H1 (cell line): ENCODE data around the gene PRDM5. TPM values are rescaled to one million over a fixed set of nuclear protein-coding genes. Genes with fewer than 3 reads are reported as not detected.

Experiments used
- CTCF ChIA-PET: fragments of 300-600 bp; sonication (Branson Sonifier 250); formaldehyde crosslinking; loops from one replicate; lab custom pipeline; 2021; ENCODE audit not compliant: partially characterized antibody; lab: Charles Lee
- POLR2A ChIA-PET: fragments of 300-600 bp; sonication (Branson Sonifier 250); formaldehyde crosslinking; loops from one replicate; lab custom pipeline; 2021; ENCODE audit warnings: inconsistent platforms; ENCODE audit not compliant: partially characterized antibody; lab: Charles Lee
- DNase-seq, 2 experiments: peaks; one replicate each; pipeline versions ENCODE4 v3.0.0 to v3.0.0-alpha.2; 2010 to 2022; ENCODE audit warnings: low spot score in 2 of 2, low read depth in 1 of 2, mixed read lengths in 1 of 2
- FAIRE-seq: peaks from 2 replicates; lab custom pipeline; 2011; peaks lifted over from hg19 to GRCh38; lab: Jason Lieb, UNC
- H2AFZ ChIP-seq: 2 replicates; pipeline ENCODE4 v1.8.1; 2012; ENCODE audit warnings: low read length, inconsistent platforms
- H2AK5ac ChIP-seq: 2 replicates; pipeline ENCODE4 v1.6.1; 2013; ENCODE audit warnings: low read depth, low read length
- H2BK120ac ChIP-seq: replicated peaks from 2 replicates; pipeline ENCODE3; 2013; ENCODE audit warnings: low read depth, low read length, inconsistent platforms
- H2BK12ac ChIP-seq: 2 replicates; pipeline ENCODE4 v1.6.1; 2013; ENCODE audit warnings: low read depth, low read length
- H2BK15ac ChIP-seq: 2 replicates; pipeline ENCODE4 v1.6.1; 2013; ENCODE audit warnings: low read length
- H2BK20ac ChIP-seq: 2 replicates; pipeline ENCODE4 v1.6.1; 2013; ENCODE audit warnings: low read length
- H2BK5ac ChIP-seq: 2 replicates; pipeline ENCODE4 v1.6.1; 2013; ENCODE audit warnings: low read depth, low read length
- H3K14ac ChIP-seq: 2 replicates; pipeline ENCODE4 v1.6.1; 2013; ENCODE audit warnings: inconsistent platforms; ENCODE audit not compliant: insufficient read length
- H3K18ac ChIP-seq: 2 replicates; pipeline ENCODE4 v1.6.1; 2013; ENCODE audit warnings: low read length; ENCODE audit errors: extremely low read depth
- H3K23ac ChIP-seq: 2 replicates; pipeline ENCODE4 v1.6.1; 2013; ENCODE audit warnings: inconsistent platforms; ENCODE audit not compliant: insufficient read length
- H3K23me2 ChIP-seq: 2 replicates; pipeline ENCODE4 v1.6.1; 2013; ENCODE audit warnings: low read depth, low read length
- H3K27ac ChIP-seq: 2 replicates; pipeline ENCODE4 v1.6.1; 2011; ENCODE audit warnings: low read depth, low read length, inconsistent platforms
- H3K27me3 ChIP-seq, 4 experiments: replicated peaks in 1 of 4; 1 replicate in 1 of 4; 2 replicates in 3 of 4; pipeline versions ENCODE4 v1.6.1 to v1.8.1; 2011 to 2013; ENCODE audit warnings: low read length in 3 of 4, mild to moderate bottlenecking in 3 of 4, inconsistent platforms in 2 of 4, mixed read lengths in 2 of 4, moderate library complexity in 1 of 4; ENCODE audit not compliant: control insufficient read depth in 3 of 4, insufficient read depth in 3 of 4; ENCODE audit errors: extremely low read depth in 1 of 4
- H3K36me3 ChIP-seq, 4 experiments: 2 replicates each; pipeline versions ENCODE4 v1.6.1 to v1.8.1; 2011 to 2013; ENCODE audit warnings: mild to moderate bottlenecking in 4 of 4, low read length in 3 of 4, moderate library complexity in 2 of 4, control low read depth in 1 of 4, inconsistent platforms in 1 of 4; ENCODE audit not compliant: insufficient read depth in 4 of 4, control insufficient read depth in 2 of 4
- H3K4ac ChIP-seq: replicated peaks from 2 replicates; pipeline ENCODE3; 2013; ENCODE audit warnings: low read length, low read depth, mixed read lengths, inconsistent platforms; ENCODE audit not compliant: insufficient read length
- H3K4me1 ChIP-seq, 4 experiments: replicated peaks in 1 of 4; 1 replicate in 1 of 4; 2 replicates in 3 of 4; pipeline versions ENCODE4 v1.6.1 to v1.8.1; 2011 to 2013; ENCODE audit warnings: low read length in 3 of 4, inconsistent platforms in 2 of 4, mixed read lengths in 1 of 4; ENCODE audit not compliant: insufficient read depth in 4 of 4, control insufficient read depth in 3 of 4
- H3K4me2 ChIP-seq, 2 experiments: 2 replicates each; pipeline versions ENCODE4 v1.6.1 to v1.8.1; 2011 to 2013; ENCODE audit warnings: low read depth in 2 of 2, low read length in 2 of 2, control low read depth in 1 of 2, inconsistent platforms in 1 of 2, mild to moderate bottlenecking in 1 of 2; ENCODE audit not compliant: insufficient read depth in 1 of 2
- H3K4me3 ChIP-seq, 4 experiments: fragments of 200-600, 300-600 bp in 1 of 4; sonication (generic), shearing (Covaris generic), sonication (Bioruptor Twin) in 1 of 4; 2 replicates each; pipeline versions ENCODE4 v1.5.1 to v1.8.1; 2011 to 2016; ENCODE audit warnings: low read length in 4 of 4, low read depth in 3 of 4, control low read depth in 2 of 4, inconsistent platforms in 2 of 4, mild to moderate bottlenecking in 2 of 4, mixed read lengths in 1 of 4, moderate library complexity in 1 of 4; ENCODE audit not compliant: insufficient read depth in 2 of 4; ENCODE audit errors: extremely low read depth in 1 of 4
- H3K56ac ChIP-seq: replicated peaks from 2 replicates; pipeline ENCODE3; 2013; ENCODE audit warnings: low read depth, mild to moderate bottlenecking, mixed read lengths, low read length, inconsistent platforms; ENCODE audit not compliant: insufficient read length
- H3K79me1 ChIP-seq: 2 replicates; pipeline ENCODE4 v1.6.1; 2013; ENCODE audit warnings: low read depth, low read length, control low read depth
- H3K79me2 ChIP-seq, 2 experiments: 2 replicates each; pipeline versions ENCODE4 v1.6.1 to v1.8.1; 2012 to 2013; ENCODE audit warnings: low read length in 2 of 2, mild to moderate bottlenecking in 2 of 2, inconsistent platforms in 1 of 2; ENCODE audit not compliant: insufficient read depth in 2 of 2, control insufficient read depth in 1 of 2
- H3K9ac ChIP-seq, 4 experiments: replicated peaks in 1 of 4; 1 replicate in 1 of 4; 2 replicates in 3 of 4; pipeline versions ENCODE4 v1.6.1 to v1.8.1; 2011 to 2013; ENCODE audit warnings: low read depth in 3 of 4, low read length in 3 of 4, control low read depth in 2 of 4, mild to moderate bottlenecking in 2 of 4, moderate library complexity in 2 of 4, inconsistent platforms in 1 of 4; ENCODE audit errors: extremely low read depth in 1 of 4
- H3K9me3 ChIP-seq, 2 experiments: 2 replicates each; pipeline versions ENCODE4 v1.6.1 to v1.8.1; 2012 to 2013; ENCODE audit warnings: mild to moderate bottlenecking in 2 of 2, moderate library complexity in 2 of 2, control low read depth in 1 of 2, inconsistent platforms in 1 of 2, low read depth in 1 of 2, low read length in 1 of 2, mixed read lengths in 1 of 2; ENCODE audit not compliant: insufficient read depth in 2 of 2
- H4K20me1 ChIP-seq, 2 experiments: replicated peaks in 1 of 2; 2 replicates each; pipeline versions ENCODE3 to v1.8.1; 2011 to 2013; ENCODE audit warnings: inconsistent platforms in 2 of 2, low read length in 2 of 2, mild to moderate bottlenecking in 1 of 2; ENCODE audit not compliant: insufficient read depth in 2 of 2, control insufficient read depth in 1 of 2
- H4K5ac ChIP-seq: 2 replicates; pipeline ENCODE4 v1.6.1; 2013; ENCODE audit warnings: low read length, low read depth, mixed read lengths, inconsistent platforms; ENCODE audit not compliant: insufficient read length
- H4K8ac ChIP-seq: 2 replicates; pipeline ENCODE4 v1.8.0; 2013; ENCODE audit warnings: mild to moderate bottlenecking, moderate library complexity, low read length, inconsistent platforms; ENCODE audit not compliant: insufficient read depth; ENCODE audit errors: extremely low read depth
- H4K91ac ChIP-seq: replicated peaks from 2 replicates; pipeline ENCODE3; 2013; ENCODE audit warnings: low read length, mixed read lengths, inconsistent platforms; ENCODE audit not compliant: insufficient read length
- CBX5 ChIP-seq: fragments of 300-800, 300-1000 bp; sonication (generic); IDR thresholded peaks from 2 replicates; pipeline ENCODE4 v1.7.1; 2016; ENCODE audit warnings: antibody characterized with exemption, low read length, low read depth
- CBX8 ChIP-seq: fragments of 300-800, 300-1000 bp; sonication (generic); IDR thresholded peaks from 2 replicates; pipeline ENCODE4 v1.7.1; 2016; ENCODE audit warnings: low read depth, low read length, borderline replicate concordance
- EP300 ChIP-seq, 2 experiments: IDR thresholded peaks; 1 replicate in 1 of 2; 2 replicates in 1 of 2; pipeline ENCODE4 v1.6.1; 2011 to 2012; ENCODE audit warnings: low read depth in 2 of 2, low read length in 2 of 2, mild to moderate bottlenecking in 2 of 2, borderline replicate concordance in 1 of 2, inconsistent platforms in 1 of 2, moderate library complexity in 1 of 2
- KDM4A ChIP-seq: IDR thresholded peaks from one replicate; pipeline ENCODE4 v1.7.1; 2012; ENCODE audit warnings: low read depth, mild to moderate bottlenecking, moderate library complexity, low read length, inconsistent platforms; ENCODE audit not compliant: severe bottlenecking
- KDM5A ChIP-seq: fragments of 200-600 bp; IDR thresholded peaks from 2 replicates; pipeline ENCODE4 v1.7.1; 2012; ENCODE audit warnings: mild to moderate bottlenecking, low read length, inconsistent platforms, mixed read lengths
- SAP30 ChIP-seq: fragments of 300-600 bp; sonication (generic); IDR thresholded peaks from 2 replicates; pipeline ENCODE4 v1.7.1; 2012; ENCODE audit warnings: low read length, moderate library complexity, mild to moderate bottlenecking, inconsistent platforms; ENCODE audit not compliant: insufficient read depth, insufficient replicate concordance
- SIRT6 ChIP-seq: IDR thresholded peaks from one replicate; pipeline ENCODE4 v1.7.1; 2012; ENCODE audit warnings: low read length, inconsistent platforms
- SP2 ChIP-seq: IDR thresholded peaks from 2 replicates; pipeline ENCODE4 v1.6.1; 2012; ENCODE audit warnings: mild to moderate bottlenecking, low read length, inconsistent platforms
- SRF ChIP-seq: IDR thresholded peaks from 2 replicates; pipeline ENCODE4 v1.6.1; 2011; ENCODE audit warnings: mild to moderate bottlenecking, low read depth, low read length, moderate library complexity
- YY1 ChIP-seq: IDR thresholded peaks from 2 replicates; pipeline ENCODE4 v1.6.1; 2011; ENCODE audit warnings: low read depth, mild to moderate bottlenecking, low read length
- WGBS, 2 experiments: shearing (Covaris generic) in 1 of 2; methylation state at CpG; one replicate each; pipeline versions ENCODE4 v1.1.6 to v1.1.7; 2013 to 2015; ENCODE audit warnings: low lambda C conversion rate in 2 of 2, mixed read lengths in 2 of 2, inconsistent platforms in 1 of 2, low coverage in 1 of 2, missing lambda C conversion rate in 1 of 2; ENCODE audit not compliant: insufficient replicate concordance in 2 of 2, insufficient coverage in 1 of 2, insufficient read length in 1 of 2; ENCODE audit errors: extremely low coverage in 1 of 2, missing lambda C conversion rate in 1 of 2; 5-methylcytosine and 5-hydroxymethylcytosine counted together
- polyA plus RNA-seq, 7 experiments: library from polyadenylated mRNA; depleted of rRNA in 3 of 7; stranded (reverse) in 5 of 7; unstranded in 2 of 7; fragments of >200 nt in 5 of 7; fragments of 200-250 nt in 2 of 7; gene quantifications; 1 replicate in 5 of 7; 2 replicates in 1 of 7; 4 replicates in 1 of 7; pipeline versions ENCODE4 v1.2.1 to v1.2.3, GENCODE V29; 2011 to 2013; ENCODE audit warnings: missing spikeins in 2 of 7, mixed read lengths in 2 of 7
- total RNA-seq: library from RNA; stranded (reverse); fragmentation: NEBNext Ultra II Directional; extraction: Animal tissue kit (Norgen Biotek cat#: 25700); gene quantifications from 2 replicates; pipeline ENCODE4 v1.2.1, GENCODE V29; 2021
- TF ChIP-seq, protein P1 (sequence below): IDR thresholded peaks from 2 replicates; pipeline ENCODE4 v1.6.1; 2012; ENCODE audit warnings: low read length, inconsistent platforms
- TF ChIP-seq, protein P2 (sequence below): IDR thresholded peaks from 2 replicates; pipeline ENCODE4 v1.6.1; 2011; ENCODE audit warnings: low read length, improper control_type of control experiment

PRDM5 gene
- total and polyA plus RNA-seq, 2 of the 8 experiments (the other 6 are each of a cell fraction or from before 2014, with no cell fraction given): 8.2 to 23.4 TPM

DNA sequence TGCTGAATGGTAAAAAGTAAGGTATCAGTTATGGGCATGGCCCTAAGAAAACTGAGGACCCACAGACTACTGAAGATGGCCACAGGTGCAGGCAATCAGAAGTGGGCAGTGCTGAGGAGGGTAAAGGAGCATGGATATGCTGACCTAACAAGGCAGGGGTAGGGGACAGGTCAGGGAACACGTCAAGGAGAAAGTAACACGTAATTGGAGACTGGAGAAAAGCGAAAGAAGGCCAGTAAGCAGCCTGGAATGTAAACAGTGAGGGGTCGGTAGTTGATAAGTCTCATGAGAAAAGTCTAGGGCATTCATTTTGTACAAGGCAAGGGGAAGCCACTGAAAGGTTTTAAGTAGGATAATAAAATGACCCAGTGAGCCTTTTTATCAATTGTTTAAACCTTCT, 153.3 kb downstream of the PRDM5 start:
- Histone ChIP-seq H4K5ac (no peak overlapping the region), H2BK12ac (no peak overlapping the region), H3K9ac (no peak overlapping the region), H2AFZ (no peak overlapping the region), H3K4me1 (no peaks in the 10 kb centered on the region), H2BK5ac (no peak overlapping the region), H3K4me2 (no peak overlapping the region), H2AK5ac (no peak overlapping the region), H2BK20ac (no peak overlapping the region), H3K23ac (no peak overlapping the region), H3K27me3 (no peaks in the 10 kb centered on the region), H3K14ac (no peak overlapping the region), H3K36me3 (no peaks in the 10 kb centered on the region; a peak in 1 of 8 replicates), H3K18ac (no peak overlapping the region), H3K23me2 (no peaks in the 10 kb centered on the region), H3K56ac (no peak overlapping the region), H3K9me3 (no peaks in the 10 kb centered on the region), H3K4me3 (no peak overlapping the region), H2BK15ac (no peak overlapping the region), H4K91ac (no peak overlapping the region), H2BK120ac (no peak overlapping the region), H4K20me1 (no peaks in the 10 kb centered on the region), H3K27ac (no peak overlapping the region), H3K4ac (no peak overlapping the region), H3K79me1 (no peaks in the 10 kb centered on the region), H4K8ac (no peak overlapping the region), H3K79me2 (no peaks in the 10 kb centered on the region)
- ChIA-PET POLR2A (no interaction called here), CTCF (interaction anchor here (0.6 kb wide), 1 partner anchor 1645 kb away, joined by 3 read pairs; no protein-coding TSS in a partner anchor)
- no peak for DNase-seq
- FAIRE-seq: no peak
- 67% methylated on average over 4 of the region's 4 CpGs; no CpG with 5 or more reads in 1 of the 2 experiments for WGBS, 2 experiments
- no peak for TF ChIP-seq SP2
- no peak for TF ChIP-seq SRF
- TF ChIP-seq YY1: no peak
- TF ChIP-seq CBX5: no peak
- no peak for TF ChIP-seq EP300 (IDR thresholded peaks at IDR 0.05; ENCODE audit: borderline replicate concordance in 1 of 2, low read depth in 2 of 2, low read length in 2 of 2)
- TF ChIP-seq SIRT6: no peak
- no peak for TF ChIP-seq KDM5A
- TF ChIP-seq, protein P1, sequence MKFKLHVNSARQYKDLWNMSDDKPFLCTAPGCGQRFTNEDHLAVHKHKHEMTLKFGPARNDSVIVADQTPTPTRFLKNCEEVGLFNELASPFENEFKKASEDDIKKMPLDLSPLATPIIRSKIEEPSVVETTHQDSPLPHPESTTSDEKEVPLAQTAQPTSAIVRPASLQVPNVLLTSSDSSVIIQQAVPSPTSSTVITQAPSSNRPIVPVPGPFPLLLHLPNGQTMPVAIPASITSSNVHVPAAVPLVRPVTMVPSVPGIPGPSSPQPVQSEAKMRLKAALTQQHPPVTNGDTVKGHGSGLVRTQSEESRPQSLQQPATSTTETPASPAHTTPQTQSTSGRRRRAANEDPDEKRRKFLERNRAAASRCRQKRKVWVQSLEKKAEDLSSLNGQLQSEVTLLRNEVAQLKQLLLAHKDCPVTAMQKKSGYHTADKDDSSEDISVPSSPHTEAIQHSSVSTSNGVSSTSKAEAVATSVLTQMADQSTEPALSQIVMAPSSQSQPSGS: no peak
- TF ChIP-seq KDM4A: no peak
- TF ChIP-seq SAP30: no peak
- TF ChIP-seq, protein P2, sequence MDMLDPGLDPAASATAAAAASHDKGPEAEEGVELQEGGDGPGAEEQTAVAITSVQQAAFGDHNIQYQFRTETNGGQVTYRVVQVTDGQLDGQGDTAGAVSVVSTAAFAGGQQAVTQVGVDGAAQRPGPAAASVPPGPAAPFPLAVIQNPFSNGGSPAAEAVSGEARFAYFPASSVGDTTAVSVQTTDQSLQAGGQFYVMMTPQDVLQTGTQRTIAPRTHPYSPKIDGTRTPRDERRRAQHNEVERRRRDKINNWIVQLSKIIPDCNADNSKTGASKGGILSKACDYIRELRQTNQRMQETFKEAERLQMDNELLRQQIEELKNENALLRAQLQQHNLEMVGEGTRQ: no peak
- no peak for TF ChIP-seq CBX8
